Endometrium (tissue), 2 donors: Measurements from ENCODE around the gene ARHGEF40.

Experiments used
- FAIRE-seq: peaks from 2 replicates; lab custom pipeline; 2012; peaks lifted over from hg19 to GRCh38; lab: Jason Lieb, UNC
- donor health status: control.
- donor health status: control.

Gene ARHGEF40

DNA sequence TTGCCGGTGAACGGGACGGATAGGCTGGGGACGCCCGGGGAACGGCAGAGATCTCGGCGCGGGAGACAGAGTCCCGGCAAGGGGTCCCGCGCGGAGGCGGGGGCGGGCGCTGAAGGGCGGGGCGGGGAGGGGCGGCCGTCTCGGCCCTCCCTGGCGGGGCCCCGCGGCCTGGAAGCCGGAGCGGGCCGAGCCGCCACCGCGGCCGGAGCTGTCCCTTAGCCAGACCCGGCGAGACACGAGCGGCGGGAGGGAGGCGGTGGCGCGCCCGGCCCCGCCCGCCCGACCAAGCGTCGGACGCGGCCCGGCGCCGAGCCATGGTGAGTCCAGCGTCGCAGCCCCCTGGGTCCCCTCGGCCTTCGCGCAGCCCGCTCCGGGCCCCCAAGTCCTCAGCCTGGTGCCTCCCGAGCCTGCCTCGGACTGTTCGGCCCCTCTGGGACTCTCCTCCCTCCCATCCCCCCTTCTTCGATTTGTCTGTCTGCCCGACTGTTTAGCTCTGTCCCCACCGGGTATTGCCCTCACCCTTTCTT is at the start of gene ARHGEF40:
ARHGEF40 (plus strand) TSS at position 222 of the 527 bp plus-strand sequence; CDS start at position 315, 93 bp downstream.
- FAIRE-seq, result no peak

DNA sequence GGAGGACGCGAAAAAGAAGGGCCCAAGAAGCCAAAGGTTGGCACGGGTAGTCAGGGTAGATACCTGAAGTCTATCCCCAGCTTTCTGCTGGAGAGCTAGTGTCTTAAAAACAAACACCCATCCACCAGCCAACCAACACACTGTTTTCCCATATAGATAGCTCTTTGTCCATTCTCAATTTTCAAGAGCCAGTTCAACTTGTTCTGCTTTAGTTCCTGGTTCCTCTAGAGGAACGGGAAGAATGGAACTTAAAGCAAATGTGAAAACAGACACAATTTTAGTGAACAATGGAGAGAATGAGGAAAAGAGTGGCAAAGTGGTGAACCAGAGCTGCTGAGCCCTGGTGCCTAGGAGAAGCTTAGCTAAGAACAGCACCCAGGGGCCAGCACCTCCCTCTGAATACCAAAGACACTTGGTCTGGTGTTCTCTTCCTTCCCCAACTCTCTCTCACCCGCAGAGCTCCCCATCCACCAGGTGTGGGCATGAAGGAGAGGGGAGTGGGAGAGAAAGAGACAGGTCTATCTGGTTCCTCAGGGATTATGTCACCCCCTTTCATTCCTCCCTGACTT is 49.0 kb upstream of the ARHGEF40 start:
- FAIRE-seq, result no peak

DNA sequence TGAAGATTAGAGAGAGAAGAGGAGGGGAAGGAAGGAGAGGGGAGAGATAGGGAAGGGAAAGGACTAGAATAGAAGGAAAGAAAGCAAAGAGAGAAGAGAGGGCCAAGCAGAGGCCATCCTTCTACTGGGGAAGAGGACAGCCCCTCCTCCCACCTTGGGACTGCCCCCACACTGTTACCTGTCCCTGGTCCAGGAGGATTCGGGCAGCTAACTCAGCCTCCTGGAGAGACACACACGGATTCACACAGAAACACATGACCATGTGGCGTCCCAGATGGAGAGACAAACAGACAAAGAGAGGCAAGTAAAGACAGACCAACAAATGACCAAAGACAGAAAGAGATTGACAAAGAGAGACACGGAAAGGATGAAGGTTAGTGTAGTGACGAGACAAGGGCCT is 47.4 kb upstream of the ARHGEF40 start:
- no peak for FAIRE-seq

DNA sequence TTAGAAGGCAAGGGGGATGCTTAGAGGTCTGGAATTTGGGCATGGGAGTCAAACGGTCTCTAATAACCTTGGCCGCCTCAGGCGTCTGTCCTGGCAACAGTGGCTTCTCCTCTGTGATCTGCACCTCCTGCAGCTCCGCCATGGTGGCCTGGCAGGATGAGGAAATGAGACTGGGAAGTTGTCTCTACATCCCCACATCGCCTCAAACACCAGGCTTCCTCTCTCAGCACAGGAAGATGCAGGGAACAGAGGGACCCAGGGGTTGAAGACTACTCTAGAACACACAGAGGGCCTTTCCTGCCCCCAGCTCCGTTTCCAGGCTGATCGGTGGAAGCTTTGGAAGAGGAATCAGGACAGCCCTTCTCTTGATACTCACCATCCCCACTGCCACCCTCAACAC is 46.9 kb upstream of the ARHGEF40 start:
- no peak for FAIRE-seq

GRCh38 chr14:21023817-21024584 is 46.1 kb upstream of the ARHGEF40 start:
- no peak for FAIRE-seq

- FAIRE-seq, result no peak
Measured at GRCh38 chr14:21024585-21025370, 45.3 kb upstream of the ARHGEF40 start, which contains the start of gene NDRG2. TSS of gene NDRG2 (minus strand) at chr14:21025061. CDS start at chr14:21023315, 1,746 bp downstream.

GRCh38 chr14:21025371-21026273 is 44.5 kb upstream of the ARHGEF40 start:
- FAIRE-seq, result no peak

DNA sequence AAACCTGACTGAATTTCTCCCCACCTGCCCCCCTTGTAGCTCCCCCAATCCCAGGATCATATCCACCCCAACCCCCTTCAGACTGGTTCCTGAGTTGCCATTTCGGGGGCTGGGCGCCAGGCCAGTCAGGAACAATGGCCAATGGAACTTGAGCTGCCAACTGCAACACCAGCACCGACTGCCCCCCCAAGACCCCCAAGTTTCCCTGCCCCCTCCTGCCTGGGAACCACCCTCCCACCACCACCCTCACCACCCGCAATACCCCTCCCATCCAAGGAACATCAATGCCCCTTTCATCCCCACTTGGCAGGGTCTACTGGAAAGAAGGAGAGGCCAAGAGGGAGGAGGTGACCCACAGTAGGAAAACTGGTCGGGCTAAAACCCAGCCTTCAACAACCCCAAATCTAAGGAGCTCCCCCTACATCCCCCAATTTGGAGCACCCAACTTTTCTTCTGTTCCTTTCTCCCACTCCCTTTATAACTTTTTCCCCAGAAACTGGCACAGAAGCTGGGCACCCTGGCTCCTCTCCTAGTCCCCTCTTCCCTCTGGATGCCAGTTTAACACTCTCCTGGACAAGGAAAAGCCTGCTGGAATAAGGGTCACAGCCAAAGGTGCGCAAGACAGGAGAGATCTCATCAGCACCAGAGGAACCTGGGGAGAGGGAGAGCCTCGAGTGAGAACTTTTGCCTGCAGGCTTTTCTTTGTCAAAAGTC is 43.7 kb upstream of the ARHGEF40 start:
- FAIRE-seq, result no peak

- no peak for FAIRE-seq
Measured at GRCh38 chr14:21026988-21027315, 43.2 kb upstream of the ARHGEF40 start.

GRCh38 chr14:21029917-21030316 is 40.2 kb upstream of the ARHGEF40 start, which contains the start of gene TPPP2:
TSS of gene TPPP2 (plus strand) at chr14:21030217. CDS start at chr14:21030582, 365 bp downstream.
- no peak for FAIRE-seq

- FAIRE-seq, result no peak
Measured at GRCh38 chr14:21030531-21030930, 39.6 kb upstream of the ARHGEF40 start.

DNA sequence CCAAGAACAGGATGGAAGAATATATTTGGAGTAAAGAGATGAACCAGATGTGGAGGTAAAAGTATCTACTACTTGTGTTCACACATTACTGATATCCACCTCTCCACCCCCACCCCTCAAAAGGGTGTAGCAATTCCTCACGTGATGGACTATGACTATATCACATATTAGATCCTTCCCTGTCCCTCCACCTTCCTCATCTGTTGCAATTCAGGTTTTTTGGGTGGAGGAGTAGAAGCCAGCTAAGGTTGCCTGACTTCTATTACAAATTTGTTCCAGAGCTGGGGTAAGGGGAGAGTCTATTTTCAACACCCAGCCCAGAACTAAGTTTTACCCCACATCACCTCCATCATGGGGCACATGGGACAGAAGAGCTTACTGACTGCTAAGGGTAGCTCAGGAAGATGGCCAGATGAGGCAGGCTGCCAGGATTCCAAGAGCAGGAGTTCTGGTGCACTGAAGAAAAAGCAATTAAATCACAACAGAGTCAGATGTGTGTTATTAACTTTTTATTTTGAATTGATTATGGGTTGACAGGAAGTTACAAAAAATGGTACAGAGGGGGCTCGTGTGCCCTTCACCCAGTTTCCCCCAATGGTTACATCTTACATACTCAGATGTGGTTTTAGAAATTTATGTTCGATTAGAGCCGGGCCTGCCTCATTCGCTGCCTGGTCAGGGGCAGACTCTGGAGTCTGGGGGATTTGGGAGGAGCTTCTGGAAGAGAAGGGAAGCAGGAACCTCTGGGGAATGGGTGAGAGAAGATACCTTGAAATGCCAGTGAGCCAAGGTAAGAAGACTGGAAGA is 37.6 kb upstream of the ARHGEF40 start:
- no peak for FAIRE-seq

DNA sequence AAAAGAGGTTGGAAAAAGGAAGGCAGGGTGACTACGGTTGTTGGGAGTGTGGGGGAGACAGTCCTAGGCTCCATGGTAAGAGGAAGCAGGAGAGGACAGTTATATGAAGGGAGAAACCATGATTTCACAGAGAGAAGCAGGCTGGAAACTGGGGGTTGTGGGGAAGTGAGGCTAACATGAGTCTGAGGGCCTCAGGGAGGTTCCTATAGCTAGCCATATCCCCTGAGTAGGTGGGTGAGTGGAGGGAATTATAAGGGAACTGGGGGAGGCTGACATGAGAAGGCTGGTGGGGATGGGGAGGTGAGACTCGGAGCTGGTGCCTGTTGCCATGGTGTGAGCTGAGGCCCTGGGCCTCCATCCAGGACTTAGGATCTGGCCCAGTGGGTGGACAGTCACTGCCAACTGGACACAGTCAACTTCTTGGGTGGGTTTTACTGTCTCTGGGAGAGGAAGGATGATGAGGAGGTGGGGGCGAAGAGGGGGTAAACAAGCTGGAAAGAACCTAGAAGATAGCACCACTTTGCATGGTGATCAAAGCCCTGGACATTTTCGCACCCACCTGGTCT is 36.9 kb upstream of the ARHGEF40 start:
- FAIRE-seq, result no peak

- no peak for FAIRE-seq
Measured at GRCh38 chr14:21034707-21035106, 35.4 kb upstream of the ARHGEF40 start, which contains the start of gene RNASE13. TSS of gene RNASE13 (minus strand) at chr14:21034807. CDS start at chr14:21034288, 519 bp downstream.

DNA sequence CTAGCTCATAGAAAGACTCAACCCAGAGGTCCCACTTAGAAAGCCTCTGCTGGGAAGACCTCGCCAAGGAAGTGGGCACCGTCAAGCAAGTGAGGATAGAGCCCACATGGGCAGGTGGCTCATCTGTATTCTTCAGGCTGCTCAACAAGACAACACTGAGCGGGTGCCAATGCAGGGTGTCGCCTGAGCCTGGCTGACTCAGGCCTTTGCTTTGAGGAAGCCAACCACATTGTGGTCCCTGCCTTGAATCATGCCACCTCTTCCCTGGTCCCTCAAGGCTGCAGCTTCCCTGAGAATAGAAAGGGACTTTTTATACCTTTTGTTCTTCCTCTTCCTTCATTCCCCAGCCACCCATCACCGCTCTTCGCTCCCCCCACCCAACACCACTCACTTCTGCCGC is 33.4 kb upstream of the ARHGEF40 start:
- FAIRE-seq, result no peak

DNA sequence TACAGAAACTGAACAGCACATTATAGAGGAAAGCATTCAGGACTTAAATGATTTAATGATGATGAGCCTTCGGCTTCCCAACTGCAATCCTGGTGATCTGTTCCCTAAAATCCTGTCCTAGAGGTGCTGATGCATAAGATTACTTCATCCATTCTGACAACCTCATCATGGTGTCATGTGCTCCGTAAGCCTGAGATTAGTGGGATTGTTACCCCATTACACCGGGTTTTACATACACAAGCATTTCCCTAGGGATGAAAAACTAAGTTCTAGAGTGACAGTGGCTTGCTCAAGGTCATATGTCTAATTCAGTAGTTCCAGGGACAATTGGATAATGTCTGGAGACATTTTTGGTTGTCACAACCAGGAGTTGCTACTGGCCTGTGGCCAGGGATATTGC is 32.9 kb upstream of the ARHGEF40 start:
- FAIRE-seq, result no peak

- no peak for FAIRE-seq
Measured at GRCh38 chr14:21038441-21039422, 31.4 kb upstream of the ARHGEF40 start.

GRCh38 chr14:21039585-21040369 is 30.3 kb upstream of the ARHGEF40 start:
- FAIRE-seq, result peak; percentile 46
